Measurements from ENCODE around the gene RAG2.

RAG2 gene

GRCh38 chr11:36598051-36598450 lies at the start of gene RAG2:
Gene RAG2, minus strand, starts transcription at chr11:36598236. Its CDS starts 4,068 bp downstream, at chr11:36594168.
- Histone ChIP-seq H3K27ac (ENCODE audit: low read depth, low read length) (no peak within 1 kb of the TSS), H3K9me3 (ENCODE audit: control insufficient read depth in 1 of 2, low read length in 2 of 2) (no peaks in the 10 kb centered on the region), H3K9ac (ENCODE audit: low read depth in 1 of 2, low read length in 2 of 2) (no peak within 1 kb of the TSS), H3K4me3 (ENCODE audit: low read depth in 1 of 2, low read length in 2 of 2) (no peak within 1 kb of the TSS), H3K36me3 (ENCODE audit: control insufficient read depth in 1 of 2, insufficient read depth in 2 of 2, low read length in 2 of 2) (no peaks in the 10 kb centered on the region), H3K27me3 (ENCODE audit: control insufficient read depth in 1 of 2, insufficient read depth in 2 of 2, low read length in 2 of 2) (no peaks in the 10 kb centered on the region), H3K4me1 (ENCODE audit: control insufficient read depth in 1 of 2, insufficient read depth in 2 of 2, low read length in 2 of 2) (peaks cover 0 to 12% of the 10 kb centered on the region in 2 donors)

- H3K4me1 ChIP-seq (ENCODE audit: control insufficient read depth in 1 of 2, insufficient read depth in 2 of 2, low read length in 2 of 2): no peaks in the 10 kb centered on the region
- H3K27ac ChIP-seq (ENCODE audit: low read depth, low read length): no peak overlapping the region
- H3K9me3 ChIP-seq (ENCODE audit: control insufficient read depth in 1 of 2, low read length in 2 of 2): no peaks in the 10 kb centered on the region
- H3K27me3 ChIP-seq (ENCODE audit: control insufficient read depth in 1 of 2, insufficient read depth in 2 of 2, low read length in 2 of 2): no peaks in the 10 kb centered on the region
- no peak overlapping the region for H3K4me3 ChIP-seq (ENCODE audit: low read depth in 1 of 2, low read length in 2 of 2)
- H3K9ac ChIP-seq (ENCODE audit: low read depth in 1 of 2, low read length in 2 of 2): no peak overlapping the region
- H3K36me3 ChIP-seq (ENCODE audit: control insufficient read depth in 1 of 2, insufficient read depth in 2 of 2, low read length in 2 of 2): no peaks in the 10 kb centered on the region
Measured at GRCh38 chr11:36638556-36638955, 40.5 kb upstream of the RAG2 start.

DNA sequence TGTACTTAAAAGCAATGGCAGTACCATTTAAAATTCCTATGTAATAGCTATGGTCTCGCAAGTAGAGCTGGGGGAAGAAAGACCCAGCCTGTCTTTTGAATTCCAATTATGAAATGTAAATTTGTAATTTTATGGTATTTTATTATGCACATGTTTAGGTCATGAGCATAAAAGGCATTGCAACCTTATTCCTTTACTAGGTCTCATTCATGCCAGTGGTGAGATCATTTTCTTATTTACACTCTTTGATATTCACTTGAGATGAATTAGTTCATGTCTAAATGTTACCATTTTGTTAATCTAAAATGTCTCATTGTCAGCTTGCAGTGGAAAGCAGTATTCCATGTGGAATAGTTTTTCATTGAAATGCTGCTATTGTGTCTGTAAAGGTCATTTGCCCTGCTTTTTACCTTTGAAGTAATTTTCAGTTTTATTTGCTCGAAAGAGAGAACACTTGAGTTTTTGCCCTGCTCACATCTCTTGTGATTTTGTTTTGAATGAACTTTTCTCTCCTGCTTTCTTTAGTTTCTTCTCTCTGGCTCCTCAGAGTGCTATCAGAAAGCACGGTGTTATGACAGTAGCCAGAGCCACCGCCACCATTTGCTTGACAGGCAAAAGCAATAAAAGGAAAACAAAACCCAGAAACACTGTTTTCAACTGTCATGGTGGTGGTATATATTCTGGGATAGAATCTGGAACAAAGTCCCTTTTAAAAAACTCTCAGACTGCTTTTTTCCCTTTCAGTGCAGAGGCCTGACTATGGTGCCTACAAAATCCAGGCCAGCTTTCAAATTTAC lies 37.2 kb upstream of the RAG2 start:
- no peaks in the 10 kb centered on the region for H3K9me3 ChIP-seq (ENCODE audit: control insufficient read depth in 1 of 2, low read length in 2 of 2)
- no peaks in the 10 kb centered on the region for H3K27me3 ChIP-seq (ENCODE audit: control insufficient read depth in 1 of 2, insufficient read depth in 2 of 2, low read length in 2 of 2)
- no peak overlapping the region for H3K27ac ChIP-seq (ENCODE audit: low read depth, low read length)
- H3K4me1 ChIP-seq (ENCODE audit: control insufficient read depth in 1 of 2, insufficient read depth in 2 of 2, low read length in 2 of 2): no peaks in the 10 kb centered on the region
- no peaks in the 10 kb centered on the region for H3K36me3 ChIP-seq (ENCODE audit: control insufficient read depth in 1 of 2, insufficient read depth in 2 of 2, low read length in 2 of 2)
- no peak overlapping the region for H3K4me3 ChIP-seq (ENCODE audit: low read depth in 1 of 2, low read length in 2 of 2)
- no peak overlapping the region for H3K9ac ChIP-seq (ENCODE audit: low read depth in 1 of 2, low read length in 2 of 2)

DNA sequence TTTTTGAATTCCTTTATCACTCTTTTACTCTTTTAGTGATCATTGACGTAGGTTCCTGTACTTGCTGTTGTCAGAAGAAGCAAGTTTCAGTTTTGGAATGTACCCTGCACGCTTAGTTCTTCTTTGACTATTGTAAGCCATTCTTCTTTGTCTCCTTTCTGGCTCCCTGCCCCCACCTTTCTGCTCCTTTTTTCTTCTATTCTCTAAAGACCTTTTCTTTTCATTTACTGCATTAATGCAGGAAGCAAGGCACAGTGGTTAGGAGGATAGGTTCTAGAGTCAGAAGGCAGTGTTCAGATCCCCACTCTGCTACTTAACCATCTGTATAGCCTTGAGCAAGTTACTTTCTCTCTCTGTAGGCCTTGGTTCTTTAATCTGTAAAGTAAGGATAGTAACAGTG lies 33.7 kb upstream of the RAG2 start:
- Histone ChIP-seq H3K27ac (ENCODE audit: low read depth, low read length) (no peak overlapping the region), H3K9ac (ENCODE audit: low read depth in 1 of 2, low read length in 2 of 2) (no peak overlapping the region), H3K4me3 (ENCODE audit: low read depth in 1 of 2, low read length in 2 of 2) (no peak overlapping the region), H3K4me1 (ENCODE audit: control insufficient read depth in 1 of 2, insufficient read depth in 2 of 2, low read length in 2 of 2) (no peaks in the 10 kb centered on the region), H3K9me3 (ENCODE audit: control insufficient read depth in 1 of 2, low read length in 2 of 2) (no peaks in the 10 kb centered on the region), H3K27me3 (ENCODE audit: control insufficient read depth in 1 of 2, insufficient read depth in 2 of 2, low read length in 2 of 2) (no peaks in the 10 kb centered on the region), H3K36me3 (ENCODE audit: control insufficient read depth in 1 of 2, insufficient read depth in 2 of 2, low read length in 2 of 2) (no peaks in the 10 kb centered on the region)

DNA sequence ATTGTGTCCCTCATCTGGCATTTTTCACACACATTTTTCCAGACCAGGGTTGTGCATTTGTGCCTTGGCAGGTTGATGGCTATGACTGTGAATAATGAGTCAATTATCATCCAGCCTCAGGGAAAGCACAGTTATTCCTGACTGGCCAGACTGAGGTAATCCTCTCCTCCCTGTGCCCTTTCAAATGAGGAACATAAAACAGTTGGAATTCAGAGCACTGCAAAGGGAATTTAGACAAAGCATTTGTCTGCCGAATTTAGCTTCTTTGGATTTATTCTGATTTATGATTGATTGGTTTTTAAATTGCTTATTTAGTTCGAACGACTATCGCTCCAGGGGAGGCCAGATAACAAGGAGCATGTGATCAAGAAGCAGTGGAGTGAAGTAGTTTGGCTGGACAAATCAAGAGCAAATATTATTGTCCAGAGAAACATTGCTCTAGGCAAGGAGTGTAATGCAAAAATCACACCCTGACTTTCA lies 30.8 kb upstream of the RAG2 start:
- Histone ChIP-seq H3K36me3 (ENCODE audit: control insufficient read depth in 1 of 2, insufficient read depth in 2 of 2, low read length in 2 of 2) (no peaks in the 10 kb centered on the region), H3K27me3 (ENCODE audit: control insufficient read depth in 1 of 2, insufficient read depth in 2 of 2, low read length in 2 of 2) (no peaks in the 10 kb centered on the region), H3K4me3 (ENCODE audit: low read depth in 1 of 2, low read length in 2 of 2) (no peak overlapping the region), H3K9me3 (ENCODE audit: control insufficient read depth in 1 of 2, low read length in 2 of 2) (no peaks in the 10 kb centered on the region), H3K9ac (ENCODE audit: low read depth in 1 of 2, low read length in 2 of 2) (no peak overlapping the region), H3K27ac (ENCODE audit: low read depth, low read length) (no peak overlapping the region), H3K4me1 (ENCODE audit: control insufficient read depth in 1 of 2, insufficient read depth in 2 of 2, low read length in 2 of 2) (no peaks in the 10 kb centered on the region)

- Histone ChIP-seq H3K9ac (ENCODE audit: low read depth in 1 of 2, low read length in 2 of 2) (no peak overlapping the region), H3K36me3 (ENCODE audit: control insufficient read depth in 1 of 2, insufficient read depth in 2 of 2, low read length in 2 of 2) (no peaks in the 10 kb centered on the region), H3K4me3 (ENCODE audit: low read depth in 1 of 2, low read length in 2 of 2) (no peak overlapping the region), H3K9me3 (ENCODE audit: control insufficient read depth in 1 of 2, low read length in 2 of 2) (no peaks in the 10 kb centered on the region), H3K27me3 (ENCODE audit: control insufficient read depth in 1 of 2, insufficient read depth in 2 of 2, low read length in 2 of 2) (no peaks in the 10 kb centered on the region), H3K27ac (ENCODE audit: low read depth, low read length) (no peak overlapping the region), H3K4me1 (ENCODE audit: control insufficient read depth in 1 of 2, insufficient read depth in 2 of 2, low read length in 2 of 2) (no peaks in the 10 kb centered on the region)
Measured at GRCh38 chr11:36628141-36628540, 30.1 kb upstream of the RAG2 start.

DNA sequence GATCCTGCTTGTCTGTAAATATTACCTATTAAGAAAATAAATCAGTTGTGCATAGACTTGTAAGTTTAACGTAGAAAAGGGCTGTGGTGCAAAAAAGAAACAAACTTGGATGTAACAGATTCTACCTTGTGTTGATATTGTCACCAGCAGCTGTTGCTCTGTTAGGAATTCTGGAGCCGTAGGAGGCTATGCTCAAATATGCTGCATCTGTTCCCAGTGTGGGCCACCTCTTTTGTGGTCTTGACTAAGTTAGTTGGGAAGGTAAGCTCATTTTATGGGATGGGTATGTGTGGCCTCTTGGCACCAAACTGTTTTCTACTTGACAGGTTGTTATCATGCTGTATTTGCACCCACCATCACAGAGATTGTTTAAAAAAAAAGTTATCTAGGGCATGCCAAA lies 29.4 kb upstream of the RAG2 start:
- H3K27ac ChIP-seq (ENCODE audit: low read depth, low read length): no peak overlapping the region
- H3K4me3 ChIP-seq (ENCODE audit: low read depth in 1 of 2, low read length in 2 of 2): no peak overlapping the region
- no peaks in the 10 kb centered on the region for H3K27me3 ChIP-seq (ENCODE audit: control insufficient read depth in 1 of 2, insufficient read depth in 2 of 2, low read length in 2 of 2)
- no peak overlapping the region for H3K9ac ChIP-seq (ENCODE audit: low read depth in 1 of 2, low read length in 2 of 2)
- no peaks in the 10 kb centered on the region for H3K9me3 ChIP-seq (ENCODE audit: control insufficient read depth in 1 of 2, low read length in 2 of 2)
- H3K36me3 ChIP-seq (ENCODE audit: control insufficient read depth in 1 of 2, insufficient read depth in 2 of 2, low read length in 2 of 2): no peaks in the 10 kb centered on the region
- H3K4me1 ChIP-seq (ENCODE audit: control insufficient read depth in 1 of 2, insufficient read depth in 2 of 2, low read length in 2 of 2): no peaks in the 10 kb centered on the region

- Histone ChIP-seq H3K9ac (ENCODE audit: low read depth in 1 of 2, low read length in 2 of 2) (no peak overlapping the region), H3K9me3 (ENCODE audit: control insufficient read depth in 1 of 2, low read length in 2 of 2) (no peaks in the 10 kb centered on the region), H3K4me1 (ENCODE audit: control insufficient read depth in 1 of 2, insufficient read depth in 2 of 2, low read length in 2 of 2) (no peaks in the 10 kb centered on the region), H3K27ac (ENCODE audit: low read depth, low read length) (no peak overlapping the region), H3K4me3 (ENCODE audit: low read depth in 1 of 2, low read length in 2 of 2) (no peak overlapping the region), H3K27me3 (ENCODE audit: control insufficient read depth in 1 of 2, insufficient read depth in 2 of 2, low read length in 2 of 2) (no peaks in the 10 kb centered on the region), H3K36me3 (ENCODE audit: control insufficient read depth in 1 of 2, insufficient read depth in 2 of 2, low read length in 2 of 2) (no peaks in the 10 kb centered on the region)
Measured at GRCh38 chr11:36627006-36627405, 29.0 kb upstream of the RAG2 start.

- Histone ChIP-seq H3K4me3 (ENCODE audit: low read depth in 1 of 2, low read length in 2 of 2) (no peak overlapping the region), H3K27ac (ENCODE audit: low read depth, low read length) (no peak overlapping the region), H3K27me3 (ENCODE audit: control insufficient read depth in 1 of 2, insufficient read depth in 2 of 2, low read length in 2 of 2) (no peaks in the 10 kb centered on the region), H3K36me3 (ENCODE audit: control insufficient read depth in 1 of 2, insufficient read depth in 2 of 2, low read length in 2 of 2) (no peaks in the 10 kb centered on the region), H3K4me1 (ENCODE audit: control insufficient read depth in 1 of 2, insufficient read depth in 2 of 2, low read length in 2 of 2) (no peaks in the 10 kb centered on the region), H3K9ac (ENCODE audit: low read depth in 1 of 2, low read length in 2 of 2) (no peak overlapping the region), H3K9me3 (ENCODE audit: control insufficient read depth in 1 of 2, low read length in 2 of 2) (no peaks in the 10 kb centered on the region)
Measured at GRCh38 chr11:36623494-36623893, 25.5 kb upstream of the RAG2 start.

DNA sequence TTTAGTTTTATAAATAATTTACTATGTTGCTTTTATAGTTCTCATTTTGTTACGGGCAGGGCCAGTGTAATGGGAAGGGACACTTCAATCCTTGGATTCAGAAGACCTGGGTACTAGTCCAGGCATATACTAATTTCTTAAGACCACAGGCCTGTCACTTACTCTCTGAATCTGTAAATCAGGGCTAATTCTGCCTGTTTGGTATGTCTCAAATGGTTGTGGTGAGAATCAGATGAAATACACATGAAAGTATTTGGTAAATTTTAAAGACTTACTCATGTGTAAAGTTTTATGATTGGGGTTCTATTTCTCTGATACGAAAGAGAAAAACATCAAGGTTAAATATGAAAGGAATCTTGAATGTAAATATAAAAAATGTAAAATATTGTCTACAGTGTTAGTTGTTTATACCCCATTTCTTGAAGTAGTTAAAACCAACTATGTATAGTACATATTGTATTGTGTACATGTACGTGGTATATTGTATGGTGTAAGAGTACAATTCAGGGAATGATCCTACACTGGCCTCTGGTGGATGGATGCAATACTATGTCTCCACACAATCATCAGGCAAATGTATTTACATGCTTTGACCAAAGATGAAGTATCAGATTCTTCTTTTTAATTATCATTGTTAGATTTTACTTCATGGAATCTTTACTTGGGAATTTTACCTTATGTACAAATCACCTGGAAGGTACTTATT lies 24.5 kb upstream of the RAG2 start:
- H3K4me3 ChIP-seq (ENCODE audit: low read depth in 1 of 2, low read length in 2 of 2): no peak overlapping the region
- H3K4me1 ChIP-seq (ENCODE audit: control insufficient read depth in 1 of 2, insufficient read depth in 2 of 2, low read length in 2 of 2): no peaks in the 10 kb centered on the region
- H3K9ac ChIP-seq (ENCODE audit: low read depth in 1 of 2, low read length in 2 of 2): no peak overlapping the region
- H3K36me3 ChIP-seq (ENCODE audit: control insufficient read depth in 1 of 2, insufficient read depth in 2 of 2, low read length in 2 of 2): no peaks in the 10 kb centered on the region
- H3K9me3 ChIP-seq (ENCODE audit: control insufficient read depth in 1 of 2, low read length in 2 of 2): no peaks in the 10 kb centered on the region
- H3K27me3 ChIP-seq (ENCODE audit: control insufficient read depth in 1 of 2, insufficient read depth in 2 of 2, low read length in 2 of 2): no peaks in the 10 kb centered on the region
- no peak overlapping the region for H3K27ac ChIP-seq (ENCODE audit: low read depth, low read length)
